Subcutaneous adipose tissue (tissue), 4 donors: ENCODE results near the gene SERINC2. TPM values are rescaled to one million over a fixed set of nuclear protein-coding genes. Genes with fewer than 3 reads are reported as not detected.

ENCODE experiments used
- CTCF ChIP-seq: fragments of 450-650 bp; IDR thresholded peaks from one replicate; pipeline ENCODE4 v1.5.1; 2016; ENCODE audit warnings: low read depth, mild to moderate bottlenecking, control low read depth, antibody characterized with exemption, moderate library complexity
- total RNA-seq, 4 donors: library from RNA; depleted of rRNA; stranded (reverse); fragments of >200 nt; gene quantifications; one replicate each; pipeline ENCODE4 v1.1.0, GENCODE V29; 2016

Gene SERINC2
- total RNA-seq, 4 donors from 2014 or later = 1.6 to 11.0 (median 7.2) TPM

GRCh38 chr1:31436596-31437432 is 23.8 kb downstream of the SERINC2 start:
- TF ChIP-seq CTCF = no peak

- no peak for TF ChIP-seq CTCF
Observed at GRCh38 chr1:31437433-31438037, 24.5 kb downstream of the SERINC2 start.

GRCh38 chr1:31439276-31439675 is 26.3 kb downstream of the SERINC2 start:
- TF ChIP-seq CTCF = no peak

GRCh38 chr1:31441073-31441472 is 28.1 kb downstream of the SERINC2 start:
- no peak for TF ChIP-seq CTCF

GRCh38 chr1:31441558-31441957 is 28.5 kb downstream of the SERINC2 start:
- no peak for TF ChIP-seq CTCF

- TF ChIP-seq CTCF = no peak
Observed at GRCh38 chr1:31441970-31442647, 29.1 kb downstream of the SERINC2 start.

GRCh38 chr1:31442648-31442994 is 29.6 kb downstream of the SERINC2 start:
- TF ChIP-seq CTCF = no peak
